Right lobe of liver (tissue), 6 donors: ENCODE measurements around the gene GSG1L. TPM values are rescaled to one million over a fixed set of nuclear protein-coding genes. Genes with fewer than 3 reads are reported as not detected.

Experiments
- ATAC-seq, 4 donors: fragments of 200-7000 bp; cut with Tn5 transposase; one replicate each; pipeline ENCODE4 v1.9.1; 2020; ENCODE audit warnings: mild to moderate bottlenecking in 4 of 4, moderate library complexity in 4 of 4
- DNase-seq, 3 donors: peaks; one replicate each; pipeline ENCODE4 v3.0.0-alpha.2; 2020
- H3K27ac ChIP-seq, 3 donors: fragments of 200-600 bp; one replicate each; pipeline ENCODE4 v1.8.0; 2022
- H3K27me3 ChIP-seq, 2 donors: fragments of 200-600 bp; one replicate each; pipeline ENCODE4 v1.8.0; 2022
- H3K36me3 ChIP-seq, 4 donors: fragments of 200-600 bp; sonication (generic) in 1 of 4; one replicate each; pipeline versions ENCODE4 v1.5.1 to v1.8.0; 2017 to 2022; ENCODE audit warnings: control low read depth in 1 of 4
- H3K4me1 ChIP-seq, 4 donors: fragments of 200-600 bp; sonication (generic) in 1 of 4; one replicate each; pipeline versions ENCODE4 v1.5.1 to v1.8.0; 2017 to 2022; ENCODE audit warnings: control low read depth in 1 of 4
- H3K4me3 ChIP-seq, 3 donors: fragments of 200-600 bp; one replicate each; pipeline ENCODE4 v1.8.0; 2022
- H3K9me3 ChIP-seq, 4 donors: fragments of 200-600 bp; sonication (generic) in 1 of 4; one replicate each; pipeline versions ENCODE4 v1.5.1 to v1.8.0; 2017 to 2022; ENCODE audit warnings: control low read depth in 1 of 4
- POLR2A ChIP-seq: fragments of 450-650 bp; IDR thresholded peaks from one replicate; pipeline ENCODE4 v1.6.1; 2017; ENCODE audit warnings: antibody characterized with exemption, mild to moderate bottlenecking
- WGBS: methylation state at CpG from one replicate; pipeline ENCODE4 v1.1.6; 2018; ENCODE audit warnings: low coverage, low lambda C conversion rate; ENCODE audit not compliant: insufficient coverage; ENCODE audit errors: missing lambda C conversion rate; 5-methylcytosine and 5-hydroxymethylcytosine counted together
- intact Hi-C, 2 donors: fragments of 100-400 bp; cut with DNase I; formaldehyde crosslinking; loops; one replicate each; pipeline versions ENCODE4 v1.11.2 to v1.14.1; 2022
- long read RNA-seq: library from polyadenylated mRNA; unstranded; transcript quantifications from one replicate; pipeline ENCODE4 v2.0.0, GENCODE V29; 2019
- total RNA-seq, 6 experiments: library from RNA; depleted of rRNA in 2 of 6; stranded (reverse); fragments of >200 nt in 2 of 6; fragmentation: NEBNext Ultra II Directional in 3 of 6; extraction: Animal tissue kit (Norgen Biotek cat#: 25700) in 3 of 6; gene quantifications; one replicate each; pipeline versions ENCODE4 v1.1.0 to v1.2.4, GENCODE V29; 2016 to 2023
- TF ChIP-seq, protein P1 (sequence below), 4 donors: fragments of 200-600 bp in 3 of 4; fragments of 450-650 bp in 1 of 4; IDR thresholded peaks; one replicate each; pipeline versions ENCODE4 v1.5.1 to v1.8.0; 2016 to 2022; ENCODE audit warnings: antibody characterized with exemption in 4 of 4, mild to moderate bottlenecking in 2 of 4
- donor health status: DM: no; HTN: yes; CAD: no.
- donor health status: DM: no; HTN: no; CAD: no.
- donor health status: DM: no; HTN: no; CAD: no.
- donor health status: DM: no; HTN: yes; CAD: no.
- donor health status: DM: no; HTN: yes; CAD: no.

Gene GSG1L
- total RNA-seq = under 1 TPM in 1 of 6 experiments, not detected in 5; 0.33 TPM
- long read RNA-seq = 0 reads

DNA sequence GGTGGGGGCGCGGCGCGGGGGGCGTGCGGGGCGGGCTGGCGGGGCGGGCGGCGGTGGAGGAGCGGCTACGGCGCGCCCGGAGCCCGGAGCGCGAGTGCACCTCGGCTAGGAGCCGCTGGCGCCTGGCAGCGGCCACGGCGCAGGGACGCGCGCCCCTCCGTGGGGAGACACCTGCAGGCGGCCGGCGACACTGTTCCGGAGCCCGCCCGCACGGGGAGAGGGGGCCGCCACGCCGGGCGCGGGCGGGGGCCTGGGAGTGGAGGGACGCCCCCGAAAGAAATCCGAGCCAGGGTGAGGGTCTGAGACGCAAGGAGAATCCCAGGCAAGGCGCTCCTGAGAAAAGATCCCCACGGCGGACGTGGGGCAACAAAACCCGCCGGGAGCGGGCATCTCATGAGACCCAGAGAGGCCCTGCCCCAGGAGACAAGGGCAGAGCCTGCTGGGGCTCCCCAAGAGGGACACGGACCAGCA, at the start of gene GSG1L:
Gene GSG1L, minus strand, starts transcription at position 124 of the 471 bp plus-strand sequence. CDS start 290 bp downstream, outside the sequence.
- intact Hi-C loops = loop anchor here (10.0 kb wide), 1 partner anchor 89 kb away; no protein-coding TSS in a partner anchor
- H3K36me3 ChIP-seq = no peaks in the 10 kb centered on the region
- WGBS = 4% methylated on average over 8 of the region's 54 CpGs
- DNase-seq (no peak), ATAC-seq (no peak)
- TF ChIP-seq POLR2A = no peak
- TF ChIP-seq, protein P1, sequence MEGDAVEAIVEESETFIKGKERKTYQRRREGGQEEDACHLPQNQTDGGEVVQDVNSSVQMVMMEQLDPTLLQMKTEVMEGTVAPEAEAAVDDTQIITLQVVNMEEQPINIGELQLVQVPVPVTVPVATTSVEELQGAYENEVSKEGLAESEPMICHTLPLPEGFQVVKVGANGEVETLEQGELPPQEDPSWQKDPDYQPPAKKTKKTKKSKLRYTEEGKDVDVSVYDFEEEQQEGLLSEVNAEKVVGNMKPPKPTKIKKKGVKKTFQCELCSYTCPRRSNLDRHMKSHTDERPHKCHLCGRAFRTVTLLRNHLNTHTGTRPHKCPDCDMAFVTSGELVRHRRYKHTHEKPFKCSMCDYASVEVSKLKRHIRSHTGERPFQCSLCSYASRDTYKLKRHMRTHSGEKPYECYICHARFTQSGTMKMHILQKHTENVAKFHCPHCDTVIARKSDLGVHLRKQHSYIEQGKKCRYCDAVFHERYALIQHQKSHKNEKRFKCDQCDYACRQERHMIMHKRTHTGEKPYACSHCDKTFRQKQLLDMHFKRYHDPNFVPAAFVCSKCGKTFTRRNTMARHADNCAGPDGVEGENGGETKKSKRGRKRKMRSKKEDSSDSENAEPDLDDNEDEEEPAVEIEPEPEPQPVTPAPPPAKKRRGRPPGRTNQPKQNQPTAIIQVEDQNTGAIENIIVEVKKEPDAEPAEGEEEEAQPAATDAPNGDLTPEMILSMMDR (IDR thresholded peaks at IDR 0.05) = no peak
- no peaks in the 10 kb centered on the region for H3K4me1 ChIP-seq
- H3K4me3 ChIP-seq = peak within 1 kb of the TSS in 1 of 3 donors; percentile 26
- no peak within 1 kb of the TSS for H3K27ac ChIP-seq
- H3K27me3 ChIP-seq = peaks cover 0 to 12% of the 10 kb centered on the region in 2 donors
- no peaks in the 10 kb centered on the region for H3K9me3 ChIP-seq

- H3K4me1 ChIP-seq = peaks cover 0 to 5% (median 0%) of the 10 kb centered on the region in 4 donors
- TF ChIP-seq, protein P1 (IDR thresholded peaks at IDR 0.05) = no peak
- TF ChIP-seq POLR2A = no peak
- WGBS = no CpG with 5 or more reads among the region's 10 CpGs
- H3K4me3 ChIP-seq = no peak overlapping the region
- no peaks in the 10 kb centered on the region for H3K27me3 ChIP-seq
- H3K27ac ChIP-seq = no peak overlapping the region
- ATAC-seq (no peak), DNase-seq (no peak)
- peaks cover 0 to 45% (median 10%) of the 10 kb centered on the region in 4 donors for H3K36me3 ChIP-seq
- intact Hi-C loops = no loop called here
- no peaks in the 10 kb centered on the region for H3K9me3 ChIP-seq
Measured at GRCh38 chr16:28112908-28113307, 49.4 kb upstream of the GSG1L start.

GRCh38 chr16:28110977-28111376, 47.5 kb upstream of the GSG1L start:
- ATAC-seq (no peak), DNase-seq (no peak)
- Histone ChIP-seq H3K4me1 (peaks cover 0 to 10% (median 4%) of the 10 kb centered on the region in 4 donors), H3K36me3 (peaks cover 6 to 46% (median 11%) of the 10 kb centered on the region in 4 donors), H3K9me3 (no peaks in the 10 kb centered on the region), H3K27ac (no peak overlapping the region), H3K27me3 (no peaks in the 10 kb centered on the region), H3K4me3 (no peak overlapping the region)
- intact Hi-C loops = no loop called here
- WGBS = 91% methylated on average over 2 of the region's 2 CpGs
- TF ChIP-seq, protein P1 (IDR thresholded peaks at IDR 0.05) = no peak
- no peak for TF ChIP-seq POLR2A

GRCh38 chr16:28110479-28110878, 47.0 kb upstream of the GSG1L start:
- Histone ChIP-seq H3K27ac (no peak overlapping the region), H3K9me3 (no peaks in the 10 kb centered on the region), H3K36me3 (peaks cover 6 to 41% (median 13%) of the 10 kb centered on the region in 4 donors), H3K4me1 (peaks cover 0 to 13% (median 6%) of the 10 kb centered on the region in 4 donors), H3K4me3 (no peak overlapping the region), H3K27me3 (no peaks in the 10 kb centered on the region)
- WGBS = 73% methylated on average over 5 of the region's 5 CpGs
- TF ChIP-seq POLR2A = no peak
- TF ChIP-seq, protein P1 (IDR thresholded peaks at IDR 0.05) = no peak
- DNase-seq = no peak
- intact Hi-C loops = no loop called here
- peak in 1 of 4 donors; percentile 44 for ATAC-seq
